ENCODE data around the gene TMEM135.

DNA sequence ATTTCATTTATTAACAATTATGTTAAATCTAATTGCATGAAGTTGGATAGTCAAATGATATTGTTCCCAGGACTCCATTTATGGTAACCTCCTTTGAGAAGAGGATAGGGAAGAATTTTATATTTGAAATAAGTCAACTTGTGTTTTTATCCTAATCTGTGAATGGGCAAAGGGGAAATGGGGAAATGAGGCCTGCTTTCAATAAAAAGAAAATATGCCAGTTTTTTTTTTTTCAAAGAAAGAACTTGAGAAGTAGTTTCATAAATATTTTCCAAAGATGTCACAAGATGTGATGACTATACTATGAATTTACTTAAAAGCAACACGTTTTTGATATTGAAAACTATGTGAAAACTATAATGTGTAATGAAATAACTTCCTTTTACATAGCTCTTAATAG is 201.8 kb downstream of the TMEM135 start:
- TF ChIP-seq, protein P1, sequence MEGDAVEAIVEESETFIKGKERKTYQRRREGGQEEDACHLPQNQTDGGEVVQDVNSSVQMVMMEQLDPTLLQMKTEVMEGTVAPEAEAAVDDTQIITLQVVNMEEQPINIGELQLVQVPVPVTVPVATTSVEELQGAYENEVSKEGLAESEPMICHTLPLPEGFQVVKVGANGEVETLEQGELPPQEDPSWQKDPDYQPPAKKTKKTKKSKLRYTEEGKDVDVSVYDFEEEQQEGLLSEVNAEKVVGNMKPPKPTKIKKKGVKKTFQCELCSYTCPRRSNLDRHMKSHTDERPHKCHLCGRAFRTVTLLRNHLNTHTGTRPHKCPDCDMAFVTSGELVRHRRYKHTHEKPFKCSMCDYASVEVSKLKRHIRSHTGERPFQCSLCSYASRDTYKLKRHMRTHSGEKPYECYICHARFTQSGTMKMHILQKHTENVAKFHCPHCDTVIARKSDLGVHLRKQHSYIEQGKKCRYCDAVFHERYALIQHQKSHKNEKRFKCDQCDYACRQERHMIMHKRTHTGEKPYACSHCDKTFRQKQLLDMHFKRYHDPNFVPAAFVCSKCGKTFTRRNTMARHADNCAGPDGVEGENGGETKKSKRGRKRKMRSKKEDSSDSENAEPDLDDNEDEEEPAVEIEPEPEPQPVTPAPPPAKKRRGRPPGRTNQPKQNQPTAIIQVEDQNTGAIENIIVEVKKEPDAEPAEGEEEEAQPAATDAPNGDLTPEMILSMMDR (conservative IDR thresholded peaks at IDR 0.05; ENCODE audit: low read depth, low read length) = no peak
- no peak for TF ChIP-seq EZH2 (IDR thresholded peaks at IDR 0.05; ENCODE audit: borderline replicate concordance, low read depth, low read length, poor library complexity, severe bottlenecking)
